K562 (cell line): ENCODE measurements around the gene GLRX3. TPM values are rescaled to one million over a fixed set of nuclear protein-coding genes. Genes with fewer than 3 reads are reported as not detected.

Experiments used
- ADNP ChIP-seq: fragments of 200-800 bp; sonication (Bioruptor generic); IDR thresholded peaks from 2 replicates; pipeline ENCODE4 v1.6.1; 2016; ENCODE audit warnings: missing genetic modification characterization, missing compliant biosample characterization
- BACH1 ChIP-seq: fragments of 200-800 bp; sonication (Bioruptor generic); IDR thresholded peaks from 2 replicates; pipeline ENCODE4 v1.6.1; 2016; ENCODE audit warnings: missing genetic modification characterization, missing compliant biosample characterization
- CREB3L1 ChIP-seq: fragments of 450-650 bp; IDR thresholded peaks from 2 replicates; pipeline ENCODE4 v1.6.1; 2014; ENCODE audit warnings: low read depth, mild to moderate bottlenecking, moderate library complexity, borderline replicate concordance
- E2F5 ChIP-seq: sonication (generic); formaldehyde crosslinking; IDR thresholded peaks from 2 replicates; pipeline ENCODE4 v1.8.0; 2022; ENCODE audit warnings: mild to moderate bottlenecking, missing genetic modification reagents
- GATAD2B ChIP-seq: fragments of 450-650 bp; IDR thresholded peaks from 2 replicates; pipeline ENCODE4 v1.6.1; 2017; ENCODE audit warnings: mild to moderate bottlenecking, borderline replicate concordance
- HNRNPLL ChIP-seq: fragments of 200-400 bp; formaldehyde crosslinking; IDR thresholded peaks from 2 replicates; pipeline ENCODE4 v1.6.1; 2017; ENCODE audit warnings: low read length, low read depth, mild to moderate bottlenecking; ENCODE audit not compliant: poor library complexity, severe bottlenecking
- MEF2A ChIP-seq: IDR thresholded peaks from 2 replicates; pipeline ENCODE4 v1.6.1; 2011; ENCODE audit warnings: low read depth, mild to moderate bottlenecking, low read length, moderate library complexity; ENCODE audit not compliant: control insufficient read depth
- NCOA1 ChIP-seq: fragments of 450-650 bp; IDR thresholded peaks from 2 replicates; pipeline ENCODE4 v1.6.1; 2016; ENCODE audit warnings: low read depth
- NONO ChIP-seq, 2 experiments: fragments of 200-400 bp in 1 of 2; fragments of 450-650 bp in 1 of 2; formaldehyde crosslinking in 1 of 2; IDR thresholded peaks; 2 replicates each; pipeline ENCODE4 v1.6.1; 2017; ENCODE audit warnings: low read depth in 2 of 2, mild to moderate bottlenecking in 2 of 2, moderate library complexity in 2 of 2, low read length in 1 of 2
- NUFIP1 ChIP-seq: fragments of 450-650 bp; IDR thresholded peaks from 2 replicates; pipeline ENCODE4 v1.6.1; 2018; ENCODE audit not compliant: partially characterized antibody
- PHF20 ChIP-seq: fragments of 450-650 bp; IDR thresholded peaks from 2 replicates; pipeline ENCODE4 v1.6.1; 2018; ENCODE audit not compliant: partially characterized antibody
- POLR3A ChIP-seq: IDR thresholded peaks from 2 replicates; pipeline ENCODE4 v1.6.1; 2011; ENCODE audit warnings: borderline replicate concordance, mild to moderate bottlenecking, moderate library complexity; ENCODE audit not compliant: insufficient read length, insufficient read depth; ENCODE audit errors: extremely low read depth
- PRPF4 ChIP-seq: fragments of 200-400 bp; formaldehyde crosslinking; IDR thresholded peaks from one replicate; pipeline ENCODE4 v1.6.1; 2017; ENCODE audit warnings: low read length, low read depth, mild to moderate bottlenecking; ENCODE audit not compliant: insufficient read depth, poor library complexity, severe bottlenecking
- SP1 ChIP-seq: sonication (generic); formaldehyde crosslinking; IDR thresholded peaks from 2 replicates; pipeline ENCODE4 v1.8.1; 2022; ENCODE audit warnings: mild to moderate bottlenecking, missing genetic modification reagents
- SRF ChIP-seq, 2 experiments: fragments of 250-450, 450-650 bp in 1 of 2; sonication (Bioruptor Pico) in 1 of 2; sonication (generic) in 1 of 2; formaldehyde crosslinking; IDR thresholded peaks; 2 replicates each; pipeline versions ENCODE4 v1.5.0 to v1.5.1; 2020 to 2022; ENCODE audit warnings: mild to moderate bottlenecking in 1 of 2, missing genetic modification reagents in 1 of 2
- TBP ChIP-seq: optimal IDR thresholded peaks from 2 replicates; pipeline ENCODE3; 2011; ENCODE audit warnings: low read depth, low read length, improper control_type of control experiment
- TCF3 ChIP-seq: sonication (generic); formaldehyde crosslinking; IDR thresholded peaks from 2 replicates; pipeline ENCODE4 v1.4.0; 2020; ENCODE audit warnings: mild to moderate bottlenecking, missing genetic modification reagents
- TCF7L2 ChIP-seq: fragments of 150-350 bp; IDR thresholded peaks from 2 replicates; pipeline ENCODE4 v1.6.1; 2016; ENCODE audit warnings: low read depth, mild to moderate bottlenecking, low read length, moderate library complexity
- ZNF253 ChIP-seq: fragments of 250-450 bp; sonication (Bioruptor Pico); conservative IDR thresholded peaks from 2 replicates; pipeline ENCODE4 v1.6.1; 2021; ENCODE audit warnings: mild to moderate bottlenecking
- polyA plus RNA-seq, 8 experiments: library from polyadenylated mRNA; depleted of rRNA in 4 of 8; stranded (reverse) in 5 of 8; unstranded in 3 of 8; fragments of >200 nt; fragmentation: Nextera tagmentation in 2 of 8; fragmentation: Illumina TruSeq in 1 of 8; extraction: Ambion mirVana in 2 of 8; extraction: Trizol in 1 of 8; gene quantifications; 2 replicates each; pipeline versions ENCODE4 v1.2.1 to v1.2.3, GENCODE V29; 2011 to 2014; ENCODE audit warnings: inconsistent platforms in 1 of 8, missing spikeins in 1 of 8
- total RNA-seq, 7 experiments: library from RNA; depleted of rRNA in 6 of 7; stranded (reverse); fragments of >200 nt in 6 of 7; fragmentation: Illumina TruSeq in 2 of 7; extraction: Trizol in 2 of 7; gene quantifications; 2 replicates each; pipeline versions ENCODE4 v1.2.1 to v1.2.3, GENCODE V29; 2011 to 2021; ENCODE audit warnings: low replicate concordance in 1 of 7
- TF ChIP-seq, protein P1 (sequence below): sonication (generic); IDR thresholded peaks from 2 replicates; pipeline ENCODE4 v1.6.1; 2016
- TF ChIP-seq, protein P2 (sequence below): fragments of 250-450 bp; sonication (Bioruptor Pico); IDR thresholded peaks from 2 replicates; pipeline ENCODE4 v1.5.0; 2020; ENCODE audit warnings: mild to moderate bottlenecking, borderline replicate concordance

GLRX3 gene
- total and polyA plus RNA-seq, 9 of the 15 experiments (the other 6 are each of a cell fraction or from before 2014, with no cell fraction given), result 115 to 190 (median 169) TPM

DNA sequence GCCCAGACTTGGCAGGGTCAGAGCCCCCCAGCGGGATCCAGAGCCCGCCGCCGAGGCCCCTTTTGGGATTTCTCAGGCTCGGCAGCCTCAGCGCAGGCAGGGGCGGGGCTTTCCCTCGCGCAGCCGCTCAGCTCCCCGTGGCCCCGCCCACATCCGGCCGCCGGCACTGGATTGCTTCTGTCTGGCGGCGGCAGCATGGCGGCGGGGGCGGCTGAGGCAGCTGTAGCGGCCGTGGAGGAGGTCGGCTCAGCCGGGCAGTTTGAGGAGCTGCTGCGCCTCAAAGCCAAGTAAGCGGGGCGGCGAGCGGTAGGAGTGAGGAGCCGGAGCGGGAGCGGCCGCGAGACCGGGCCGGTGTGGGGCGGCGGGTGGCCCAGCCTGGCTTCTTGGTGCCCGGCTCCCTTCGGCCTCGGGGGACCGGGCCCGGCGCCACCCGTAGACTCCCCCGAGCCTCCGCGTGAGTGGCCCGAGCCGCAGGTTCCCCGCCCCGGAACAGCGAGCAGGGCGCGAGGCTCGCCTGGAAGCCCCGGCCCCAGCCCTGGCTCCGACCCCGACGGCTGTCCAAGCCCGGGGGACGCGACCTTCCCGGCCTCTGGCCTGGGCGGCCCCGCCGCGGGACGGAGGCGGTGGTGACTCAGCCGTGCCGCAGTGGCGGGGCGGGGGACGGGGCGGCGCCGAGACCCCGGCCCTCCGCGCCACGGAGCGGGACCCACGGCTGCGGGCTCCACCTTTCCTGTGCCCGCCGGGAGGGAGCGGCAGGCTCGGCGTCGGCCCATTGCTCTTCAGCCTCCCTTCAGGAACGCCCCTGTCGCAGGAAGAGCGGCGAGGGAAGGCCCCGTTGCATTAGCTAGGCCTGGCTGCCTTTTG, at the start of gene GLRX3 (continued):
- TF ChIP-seq SP1 (CRISPR knock-in tag), result peak; percentile 76
- TF ChIP-seq ZNF253, result no peak
- TF ChIP-seq SRF (CRISPR knock-in tag; IDR thresholded peaks at IDR 0.05), result no peak
- TF ChIP-seq PHF20, result no peak
- peak; percentile 78 for TF ChIP-seq TBP
- TF ChIP-seq, protein P1, sequence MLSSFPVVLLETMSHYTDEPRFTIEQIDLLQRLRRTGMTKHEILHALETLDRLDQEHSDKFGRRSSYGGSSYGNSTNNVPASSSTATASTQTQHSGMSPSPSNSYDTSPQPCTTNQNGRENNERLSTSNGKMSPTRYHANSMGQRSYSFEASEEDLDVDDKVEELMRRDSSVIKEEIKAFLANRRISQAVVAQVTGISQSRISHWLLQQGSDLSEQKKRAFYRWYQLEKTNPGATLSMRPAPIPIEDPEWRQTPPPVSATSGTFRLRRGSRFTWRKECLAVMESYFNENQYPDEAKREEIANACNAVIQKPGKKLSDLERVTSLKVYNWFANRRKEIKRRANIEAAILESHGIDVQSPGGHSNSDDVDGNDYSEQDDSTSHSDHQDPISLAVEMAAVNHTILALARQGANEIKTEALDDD, result no peak
- TF ChIP-seq E2F5, result no peak
- TF ChIP-seq POLR3A, result no peak
- TF ChIP-seq ADNP (tag), result no peak
- no peak for TF ChIP-seq NCOA1
- no peak for TF ChIP-seq TCF3 (CRISPR knock-in tag)
- no peak for TF ChIP-seq NONO (IDR thresholded peaks at IDR 0.05; ENCODE audit: low read depth in 2 of 2, low read length in 1 of 2)
- TF ChIP-seq TCF7L2, result no peak
- TF ChIP-seq HNRNPLL, result no peak
- no peak for TF ChIP-seq CREB3L1
- TF ChIP-seq MEF2A, result no peak
- TF ChIP-seq, protein P2, sequence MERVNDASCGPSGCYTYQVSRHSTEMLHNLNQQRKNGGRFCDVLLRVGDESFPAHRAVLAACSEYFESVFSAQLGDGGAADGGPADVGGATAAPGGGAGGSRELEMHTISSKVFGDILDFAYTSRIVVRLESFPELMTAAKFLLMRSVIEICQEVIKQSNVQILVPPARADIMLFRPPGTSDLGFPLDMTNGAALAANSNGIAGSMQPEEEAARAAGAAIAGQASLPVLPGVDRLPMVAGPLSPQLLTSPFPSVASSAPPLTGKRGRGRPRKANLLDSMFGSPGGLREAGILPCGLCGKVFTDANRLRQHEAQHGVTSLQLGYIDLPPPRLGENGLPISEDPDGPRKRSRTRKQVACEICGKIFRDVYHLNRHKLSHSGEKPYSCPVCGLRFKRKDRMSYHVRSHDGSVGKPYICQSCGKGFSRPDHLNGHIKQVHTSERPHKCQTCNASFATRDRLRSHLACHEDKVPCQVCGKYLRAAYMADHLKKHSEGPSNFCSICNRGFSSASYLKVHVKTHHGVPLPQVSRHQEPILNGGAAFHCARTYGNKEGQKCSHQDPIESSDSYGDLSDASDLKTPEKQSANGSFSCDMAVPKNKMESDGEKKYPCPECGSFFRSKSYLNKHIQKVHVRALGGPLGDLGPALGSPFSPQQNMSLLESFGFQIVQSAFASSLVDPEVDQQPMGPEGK, result no peak
- TF ChIP-seq NUFIP1, result no peak
- TF ChIP-seq BACH1 (tag), result no peak
- no peak for TF ChIP-seq GATAD2B
- no peak for TF ChIP-seq PRPF4
